PC-9 (cell line): ENCODE results near the gene NR3C1.

ENCODE experiments used
- EZH2 ChIP-seq: fragments of 200-600 bp; sonication (generic); IDR thresholded peaks from 2 replicates; pipeline ENCODE4 v1.8.0; 2017; ENCODE audit warnings: antibody characterized with exemption, low read depth
- TF ChIP-seq, protein P1 (sequence below): fragments of 200-600 bp; sonication (generic); conservative IDR thresholded peaks from 2 replicates; pipeline ENCODE4 v1.6.1; 2017; ENCODE audit warnings: mixed run types, antibody characterized with exemption, mild to moderate bottlenecking, moderate library complexity

DNA sequence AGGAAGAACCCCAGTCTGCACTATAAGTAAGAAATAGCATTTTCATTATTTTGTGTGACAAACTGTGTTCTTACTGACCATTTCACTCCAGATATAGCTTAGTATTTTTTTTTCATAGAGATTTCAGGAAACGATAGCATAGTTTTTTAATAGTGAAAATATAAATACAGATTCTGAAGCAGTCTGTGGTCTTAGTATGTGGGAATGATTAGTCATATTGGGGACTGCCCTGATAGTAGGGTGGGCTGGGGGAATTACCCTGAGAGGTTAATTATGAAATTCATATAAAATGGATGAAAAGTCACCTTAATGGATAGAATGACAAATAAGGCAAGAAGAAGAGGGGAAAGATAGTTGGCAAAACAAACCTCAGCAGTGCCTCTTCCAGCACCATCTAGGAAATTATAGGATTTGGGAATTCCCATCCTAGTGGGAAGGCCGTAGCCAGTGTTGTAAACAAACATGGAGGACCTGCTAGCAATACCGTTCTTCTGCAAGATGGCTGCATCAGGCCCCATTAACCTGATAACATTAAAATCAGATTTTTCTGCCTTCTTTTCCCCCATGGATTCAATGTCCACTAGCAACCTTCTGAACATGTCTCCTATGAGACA lies 23.7 kb upstream of the NR3C1 start:
- TF ChIP-seq, protein P1, sequence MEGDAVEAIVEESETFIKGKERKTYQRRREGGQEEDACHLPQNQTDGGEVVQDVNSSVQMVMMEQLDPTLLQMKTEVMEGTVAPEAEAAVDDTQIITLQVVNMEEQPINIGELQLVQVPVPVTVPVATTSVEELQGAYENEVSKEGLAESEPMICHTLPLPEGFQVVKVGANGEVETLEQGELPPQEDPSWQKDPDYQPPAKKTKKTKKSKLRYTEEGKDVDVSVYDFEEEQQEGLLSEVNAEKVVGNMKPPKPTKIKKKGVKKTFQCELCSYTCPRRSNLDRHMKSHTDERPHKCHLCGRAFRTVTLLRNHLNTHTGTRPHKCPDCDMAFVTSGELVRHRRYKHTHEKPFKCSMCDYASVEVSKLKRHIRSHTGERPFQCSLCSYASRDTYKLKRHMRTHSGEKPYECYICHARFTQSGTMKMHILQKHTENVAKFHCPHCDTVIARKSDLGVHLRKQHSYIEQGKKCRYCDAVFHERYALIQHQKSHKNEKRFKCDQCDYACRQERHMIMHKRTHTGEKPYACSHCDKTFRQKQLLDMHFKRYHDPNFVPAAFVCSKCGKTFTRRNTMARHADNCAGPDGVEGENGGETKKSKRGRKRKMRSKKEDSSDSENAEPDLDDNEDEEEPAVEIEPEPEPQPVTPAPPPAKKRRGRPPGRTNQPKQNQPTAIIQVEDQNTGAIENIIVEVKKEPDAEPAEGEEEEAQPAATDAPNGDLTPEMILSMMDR = no peak
- TF ChIP-seq EZH2 = no peak
